ENCODE data around the gene C11orf68. TPM values are rescaled to one million over a fixed set of nuclear protein-coding genes. Genes with fewer than 3 reads are reported as not detected.

C11orf68 gene
- total RNA-seq, 1 donor from 2014 or later: 34.9 TPM

DNA sequence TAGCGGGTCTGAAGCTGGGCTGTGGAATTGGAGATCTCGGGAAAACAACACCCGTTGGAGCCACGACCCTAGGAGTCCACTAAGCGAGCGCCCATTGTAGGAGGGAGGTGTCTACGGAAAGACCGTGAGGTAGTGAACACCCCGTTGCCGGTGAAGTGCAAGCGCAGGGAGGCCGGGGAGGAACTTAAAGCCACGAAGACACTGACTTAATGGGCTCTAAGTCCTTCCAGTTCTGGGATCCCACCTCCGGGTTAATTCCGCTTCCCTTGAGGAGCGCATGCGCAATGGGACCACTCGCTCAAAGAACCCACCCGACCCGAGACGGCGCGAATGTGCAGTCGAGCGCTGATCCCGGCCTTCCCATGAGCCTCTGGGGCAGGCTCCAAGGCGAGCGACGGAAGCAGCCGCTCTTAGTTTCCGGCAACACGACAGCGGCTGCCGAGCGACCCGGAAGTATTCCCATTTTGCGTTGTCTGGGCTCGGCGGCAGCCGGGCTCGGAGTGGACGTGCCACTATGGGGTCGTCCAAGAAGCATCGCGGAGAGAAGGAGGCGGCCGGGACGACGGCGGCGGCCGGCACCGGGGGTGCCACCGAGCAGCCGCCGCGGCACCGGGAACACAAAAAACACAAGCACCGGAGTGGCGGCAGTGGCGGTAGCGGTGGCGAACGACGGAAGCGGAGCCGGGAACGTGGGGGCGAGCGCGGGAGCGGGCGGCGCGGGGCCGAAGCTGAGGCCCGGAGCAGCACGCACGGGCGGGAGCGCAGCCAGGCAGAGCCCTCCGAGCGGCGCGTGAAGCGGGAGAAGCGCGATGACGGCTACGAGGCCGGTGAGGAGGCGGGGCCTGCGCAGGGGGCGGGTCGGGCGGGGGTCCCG is 42.6 kb upstream of the C11orf68 start, which contains the start of gene SART1:
Gene SART1 (plus strand): TSS at position 468 of the 874 bp plus-strand sequence. CDS start 47 bp downstream, at position 515.
- peaks cover 19% of the 10 kb centered on the region for H3K4me1 Mint-ChIP-seq
- no peaks in the 10 kb centered on the region for H3K9me3 Mint-ChIP-seq
- H3K27me3 Mint-ChIP-seq (ENCODE audit: low read depth): peaks cover 2% of the 10 kb centered on the region
- DNase-seq (ENCODE audit: low spot score in 2 of 2, unreplicated experiment in 2 of 2): peak; percentile 94 to 95
- peaks cover 10% of the 10 kb centered on the region for H3K36me3 Mint-ChIP-seq
- TF ChIP-seq, protein P1, sequence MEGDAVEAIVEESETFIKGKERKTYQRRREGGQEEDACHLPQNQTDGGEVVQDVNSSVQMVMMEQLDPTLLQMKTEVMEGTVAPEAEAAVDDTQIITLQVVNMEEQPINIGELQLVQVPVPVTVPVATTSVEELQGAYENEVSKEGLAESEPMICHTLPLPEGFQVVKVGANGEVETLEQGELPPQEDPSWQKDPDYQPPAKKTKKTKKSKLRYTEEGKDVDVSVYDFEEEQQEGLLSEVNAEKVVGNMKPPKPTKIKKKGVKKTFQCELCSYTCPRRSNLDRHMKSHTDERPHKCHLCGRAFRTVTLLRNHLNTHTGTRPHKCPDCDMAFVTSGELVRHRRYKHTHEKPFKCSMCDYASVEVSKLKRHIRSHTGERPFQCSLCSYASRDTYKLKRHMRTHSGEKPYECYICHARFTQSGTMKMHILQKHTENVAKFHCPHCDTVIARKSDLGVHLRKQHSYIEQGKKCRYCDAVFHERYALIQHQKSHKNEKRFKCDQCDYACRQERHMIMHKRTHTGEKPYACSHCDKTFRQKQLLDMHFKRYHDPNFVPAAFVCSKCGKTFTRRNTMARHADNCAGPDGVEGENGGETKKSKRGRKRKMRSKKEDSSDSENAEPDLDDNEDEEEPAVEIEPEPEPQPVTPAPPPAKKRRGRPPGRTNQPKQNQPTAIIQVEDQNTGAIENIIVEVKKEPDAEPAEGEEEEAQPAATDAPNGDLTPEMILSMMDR (IDR thresholded peaks at IDR 0.05; ENCODE audit: unreplicated experiment): no peak
- peak within 1 kb of the TSS; percentile 96 for H3K4me3 Mint-ChIP-seq
- peak within 1 kb of the TSS; percentile 99 for H3K27ac Mint-ChIP-seq

DNA sequence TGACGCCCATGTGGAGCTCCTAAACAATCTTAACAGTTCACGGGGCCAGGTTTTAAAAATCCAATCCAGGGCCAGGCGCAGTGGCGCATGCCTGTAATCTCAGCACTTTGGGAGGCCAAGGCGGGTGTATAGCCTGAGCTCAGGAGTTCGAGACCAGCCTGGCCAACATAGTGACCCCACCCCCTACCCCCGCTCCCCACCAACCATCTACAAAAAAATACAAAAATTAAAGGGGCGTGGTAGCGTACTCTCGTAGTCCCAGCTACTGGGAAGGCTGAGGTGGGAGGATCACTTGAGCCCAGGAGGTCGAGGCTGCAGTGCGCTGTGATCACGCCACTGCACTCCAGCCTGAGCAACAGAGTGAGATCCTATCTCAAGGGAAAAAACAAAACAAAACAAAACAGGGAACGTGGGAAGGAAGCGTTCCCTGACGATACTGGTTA is 42.0 kb upstream of the C11orf68 start:
- H3K4me1 Mint-ChIP-seq: peaks cover 19% of the 10 kb centered on the region
- peak overlapping the region; percentile 99 for H3K27ac Mint-ChIP-seq
- peaks cover 7% of the 10 kb centered on the region for H3K36me3 Mint-ChIP-seq
- H3K9me3 Mint-ChIP-seq: no peaks in the 10 kb centered on the region
- TF ChIP-seq, protein P1 (IDR thresholded peaks at IDR 0.05; ENCODE audit: unreplicated experiment): no peak
- H3K27me3 Mint-ChIP-seq (ENCODE audit: low read depth): peaks cover 2% of the 10 kb centered on the region
- no peak for DNase-seq (ENCODE audit: low spot score in 2 of 2, unreplicated experiment in 2 of 2)
- peak overlapping the region; percentile 96 for H3K4me3 Mint-ChIP-seq

DNA sequence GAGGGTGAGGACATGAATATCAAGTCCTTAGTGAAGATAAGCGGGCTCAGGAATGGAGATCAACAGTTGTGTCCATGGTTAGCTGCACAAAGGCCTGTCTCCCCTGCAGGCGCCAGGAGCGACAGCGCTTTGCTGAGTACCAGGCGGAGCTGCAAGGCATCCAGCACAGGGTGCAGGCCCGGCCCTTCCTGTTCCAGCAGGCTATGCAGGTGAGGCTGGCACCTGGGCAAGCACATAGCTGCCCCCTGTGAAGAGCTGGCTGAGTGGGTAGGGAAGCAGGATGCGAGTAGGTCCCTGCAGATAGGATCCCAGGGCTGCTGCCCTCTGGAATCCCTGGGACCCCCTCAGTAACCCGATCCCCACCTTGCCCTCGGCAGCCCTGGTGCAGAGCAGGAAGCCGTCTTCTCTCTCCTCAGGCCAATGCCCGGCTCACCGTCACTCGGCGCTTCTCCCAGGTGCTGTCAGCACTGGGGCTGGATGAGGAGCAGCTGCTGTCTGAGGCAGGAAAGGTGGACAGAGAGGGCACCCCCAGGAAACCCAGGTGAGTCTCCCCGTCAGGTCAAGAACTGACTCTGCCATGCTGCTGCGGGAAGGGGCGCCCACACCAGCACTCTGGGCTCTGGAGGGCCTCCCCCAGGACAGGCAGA is 40.0 kb upstream of the C11orf68 start:
- Mint-ChIP-seq H3K9me3 (no peaks in the 10 kb centered on the region), H3K27ac (no peak overlapping the region), H3K27me3 (ENCODE audit: low read depth) (peaks cover 2% of the 10 kb centered on the region), H3K4me1 (peaks cover 18% of the 10 kb centered on the region), H3K4me3 (no peak overlapping the region), H3K36me3 (no peaks in the 10 kb centered on the region)
- TF ChIP-seq, protein P1 (IDR thresholded peaks at IDR 0.05; ENCODE audit: unreplicated experiment): no peak
- DNase-seq (ENCODE audit: low spot score in 2 of 2, unreplicated experiment in 2 of 2): no peak

DNA sequence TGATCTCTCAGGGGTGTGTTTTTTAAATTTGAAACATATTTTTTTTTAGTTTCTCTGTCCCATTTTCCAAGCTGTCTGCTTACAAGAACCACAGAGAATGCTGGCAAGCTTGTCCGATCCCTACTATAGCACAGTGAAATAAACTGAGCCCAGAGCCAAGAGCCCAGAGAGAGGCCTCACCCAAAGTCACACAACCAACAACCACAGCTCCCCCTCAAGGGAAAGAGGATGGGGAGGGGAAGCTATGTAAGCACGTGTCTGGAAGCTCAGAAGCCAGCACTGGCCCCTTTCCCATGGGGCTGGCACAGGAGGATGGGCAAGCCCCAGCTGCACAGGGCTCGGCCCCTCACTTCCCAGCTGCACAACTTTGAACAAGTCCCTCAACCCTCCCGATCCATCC is 39.4 kb upstream of the C11orf68 start:
- Mint-ChIP-seq H3K27me3 (ENCODE audit: low read depth) (peaks cover 2% of the 10 kb centered on the region), H3K4me1 (peaks cover 15% of the 10 kb centered on the region), H3K27ac (no peak overlapping the region), H3K4me3 (no peak overlapping the region), H3K36me3 (no peaks in the 10 kb centered on the region), H3K9me3 (no peaks in the 10 kb centered on the region)
- DNase-seq (ENCODE audit: low spot score in 2 of 2, unreplicated experiment in 2 of 2): no peak
- TF ChIP-seq, protein P1 (IDR thresholded peaks at IDR 0.05; ENCODE audit: unreplicated experiment): no peak

DNA sequence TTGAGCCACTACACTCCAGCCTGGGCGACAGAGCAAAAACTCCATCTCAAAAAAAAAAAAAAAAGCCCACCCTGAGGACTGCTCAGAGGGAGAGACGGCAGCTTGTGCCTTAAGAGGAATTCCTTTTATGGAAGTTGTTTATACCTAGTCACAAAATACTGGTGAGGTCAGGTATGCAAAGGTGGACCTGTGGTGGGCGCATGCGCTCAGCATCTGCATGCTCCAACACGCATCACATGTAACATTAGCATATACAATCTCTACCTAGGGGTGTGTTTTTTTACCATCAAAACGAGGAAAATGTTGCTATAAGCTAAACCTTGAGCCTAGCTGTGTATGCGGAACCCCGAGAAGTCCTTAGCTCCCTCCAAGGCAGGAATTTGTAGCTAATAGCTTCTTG is 35.9 kb upstream of the C11orf68 start:
- Mint-ChIP-seq H3K4me3 (no peak overlapping the region), H3K9me3 (no peaks in the 10 kb centered on the region), H3K36me3 (no peaks in the 10 kb centered on the region), H3K4me1 (peaks cover 2% of the 10 kb centered on the region), H3K27me3 (ENCODE audit: low read depth) (peaks cover 2% of the 10 kb centered on the region), H3K27ac (peak overlapping the region; percentile 43)
- DNase-seq (ENCODE audit: low spot score in 2 of 2, unreplicated experiment in 2 of 2): no peak
- TF ChIP-seq, protein P1 (IDR thresholded peaks at IDR 0.05; ENCODE audit: unreplicated experiment): no peak

Measured in mesothelial cell of epicardium (in vitro differentiated cells).